ENCODE results near the gene CEMIP.

CEMIP gene

GRCh38 chr15:80787316-80787715 lies 8.1 kb downstream of the CEMIP start:
- no peak for DNase-seq (ENCODE audit: low spot score)

DNA sequence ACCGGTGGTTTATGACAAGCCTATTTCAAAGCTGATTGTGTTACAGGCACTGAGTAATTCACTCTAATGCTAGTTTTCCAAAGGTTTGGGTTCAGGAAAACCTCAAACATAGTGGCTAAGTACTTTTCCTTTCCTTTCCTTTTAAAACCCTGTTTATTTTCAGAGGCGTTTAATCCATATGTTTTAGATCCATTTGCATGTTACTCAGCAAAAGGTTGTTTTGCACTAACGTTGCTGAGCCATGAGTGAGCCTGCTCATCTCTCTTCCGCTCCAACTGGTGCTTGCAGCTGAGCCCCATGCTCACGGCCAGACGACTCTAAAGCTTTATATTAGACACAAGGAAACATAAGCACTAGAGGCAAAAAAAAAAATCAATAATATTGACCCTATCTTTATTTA lies 9.4 kb downstream of the CEMIP start:
- DNase-seq (ENCODE audit: low spot score) = no peak

- no peak for DNase-seq (ENCODE audit: low spot score)
These were observed 10.1 kb downstream of the CEMIP start for GRCh38 chr15:80789296-80789695.

GRCh38 chr15:80789796-80790195 lies 10.6 kb downstream of the CEMIP start:
- DNase-seq (ENCODE audit: low spot score) = no peak

DNA sequence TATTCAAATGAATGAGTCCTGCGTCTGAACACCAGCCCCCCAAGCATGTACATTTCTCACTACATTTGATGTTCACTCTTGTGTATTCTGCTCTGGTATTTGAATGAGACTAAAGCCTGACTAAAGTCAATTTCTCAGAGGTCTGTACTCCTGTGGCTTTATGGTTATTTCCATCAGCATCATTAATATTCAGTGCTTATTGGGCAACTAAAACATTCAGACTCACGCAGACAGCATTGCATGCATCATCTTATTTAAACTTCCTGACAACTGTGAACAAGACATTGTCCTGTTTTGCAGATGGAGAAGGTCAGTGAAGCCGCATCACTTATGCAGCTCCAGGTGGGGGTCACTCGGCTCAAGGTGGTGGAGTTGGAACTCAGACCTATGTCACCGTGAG lies 11.1 kb downstream of the CEMIP start:
- DNase-seq (ENCODE audit: low spot score) = no peak

- DNase-seq (ENCODE audit: low spot score) = no peak
These were observed 11.8 kb downstream of the CEMIP start for GRCh38 chr15:80791004-80791403.

DNA sequence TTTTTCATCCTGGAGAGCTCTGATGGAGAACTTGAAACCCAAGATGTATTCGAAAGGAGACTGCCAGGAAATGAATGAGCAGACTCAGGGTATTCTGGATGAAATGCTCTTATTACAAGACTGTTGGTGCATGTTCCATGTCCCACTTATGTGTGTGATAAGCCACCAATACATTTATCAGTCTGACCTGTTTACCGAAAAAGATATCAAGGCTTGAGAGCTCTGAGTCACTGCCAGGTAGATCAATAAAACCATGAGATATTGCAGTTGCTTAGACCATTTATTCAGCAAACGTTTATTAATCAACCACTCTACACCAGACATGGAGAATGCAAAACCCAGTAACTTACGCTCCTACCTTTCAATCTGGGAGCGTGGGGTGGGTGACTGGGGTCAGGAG lies 17.2 kb downstream of the CEMIP start:
- no peak for DNase-seq (ENCODE audit: low spot score)

DNA sequence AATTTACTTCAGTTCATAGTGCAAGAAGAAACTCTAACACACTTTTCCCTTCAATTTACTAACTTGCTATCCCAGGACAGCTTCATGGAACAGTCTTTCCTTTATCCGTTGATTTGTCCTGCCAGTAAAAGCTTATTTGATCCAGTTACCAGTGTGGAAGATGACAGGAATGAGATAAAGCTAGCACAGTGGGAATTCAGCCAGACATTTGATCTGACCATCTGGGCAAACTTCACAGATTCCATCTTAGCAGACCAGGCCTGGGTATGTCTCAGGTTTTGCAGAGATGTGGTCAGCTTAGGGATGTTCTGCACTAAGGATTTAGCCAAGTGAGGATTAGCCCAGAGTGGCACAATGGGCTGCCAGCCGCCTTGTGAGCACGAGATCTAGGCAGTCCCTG lies 19.7 kb downstream of the CEMIP start:
- DNase-seq (ENCODE audit: low spot score) = no peak

- no peak for DNase-seq (ENCODE audit: low spot score)
These were observed 20.9 kb downstream of the CEMIP start for GRCh38 chr15:80800067-80800466.

GRCh38 chr15:80801891-80802680 lies 22.9 kb downstream of the CEMIP start:
- no peak for DNase-seq (ENCODE audit: low spot score)

- no peak for DNase-seq (ENCODE audit: low spot score)
These were observed 24.7 kb downstream of the CEMIP start for GRCh38 chr15:80803580-80804525.

DNA sequence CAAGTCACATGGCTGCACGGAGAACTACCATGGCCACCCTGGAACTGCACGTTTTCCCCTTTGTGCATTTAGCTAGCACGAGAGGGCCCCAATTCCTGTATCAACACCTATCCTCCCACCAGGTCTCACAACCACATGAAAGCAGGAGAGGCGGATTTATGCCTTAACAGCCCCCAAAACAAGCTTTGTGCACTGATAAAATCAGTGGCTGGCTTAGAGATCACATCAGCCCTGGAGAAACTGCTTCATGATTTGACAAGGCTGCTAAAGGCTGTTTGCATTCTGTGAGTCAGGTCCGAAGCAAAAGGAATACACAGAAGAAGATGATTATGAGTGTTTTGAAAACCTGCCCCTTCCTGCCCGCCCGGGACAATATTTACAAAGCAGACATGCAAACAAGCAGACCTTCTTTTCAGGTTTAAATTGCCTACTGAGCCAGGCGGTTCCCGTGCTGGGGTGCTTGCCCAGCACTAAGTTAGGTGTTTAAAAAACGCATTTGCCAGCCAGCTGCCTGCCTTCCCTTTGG lies 25.9 kb downstream of the CEMIP start:
- no peak for DNase-seq (ENCODE audit: low spot score)

- no peak for DNase-seq (ENCODE audit: low spot score)
These were observed 32.7 kb downstream of the CEMIP start for GRCh38 chr15:80811781-80812315.

GRCh38 chr15:80815106-80815505 lies 35.9 kb downstream of the CEMIP start:
- DNase-seq (ENCODE audit: low spot score) = no peak

DNA sequence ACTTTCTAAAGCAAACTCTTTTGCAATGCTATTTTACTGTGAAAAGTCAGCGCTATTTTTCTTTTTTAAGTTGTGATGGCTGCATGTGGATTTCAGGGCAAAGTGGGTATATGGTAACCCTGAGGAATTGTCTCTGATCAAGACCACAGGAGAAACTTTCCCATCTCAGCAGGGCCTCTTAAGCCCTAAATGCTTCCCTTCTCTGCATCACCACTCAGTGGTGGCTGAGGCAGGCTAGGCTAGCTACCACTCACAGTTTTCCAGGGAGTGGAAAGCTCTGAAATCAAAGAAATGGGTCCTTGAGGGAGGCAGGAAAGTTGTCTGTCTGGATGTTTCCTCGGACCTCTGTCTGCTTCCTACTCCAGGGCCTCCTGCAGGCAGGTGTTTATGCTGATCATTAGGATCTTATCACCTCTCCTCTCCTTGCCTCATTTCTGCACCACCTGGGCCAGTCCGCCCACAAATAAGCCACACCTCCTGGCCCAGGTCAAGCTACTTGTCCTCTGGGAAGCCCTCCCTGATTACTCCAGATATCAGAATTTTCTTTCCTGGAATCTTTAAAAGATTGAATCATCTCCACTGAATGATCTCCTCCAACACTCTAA lies 37.0 kb downstream of the CEMIP start:
- DNase-seq (ENCODE audit: low spot score) = no peak

- DNase-seq (ENCODE audit: low spot score) = no peak
These were observed 37.8 kb downstream of the CEMIP start for GRCh38 chr15:80816936-80817335.

- no peak for DNase-seq (ENCODE audit: low spot score)
These were observed 38.7 kb downstream of the CEMIP start for GRCh38 chr15:80817901-80818300.

DNA sequence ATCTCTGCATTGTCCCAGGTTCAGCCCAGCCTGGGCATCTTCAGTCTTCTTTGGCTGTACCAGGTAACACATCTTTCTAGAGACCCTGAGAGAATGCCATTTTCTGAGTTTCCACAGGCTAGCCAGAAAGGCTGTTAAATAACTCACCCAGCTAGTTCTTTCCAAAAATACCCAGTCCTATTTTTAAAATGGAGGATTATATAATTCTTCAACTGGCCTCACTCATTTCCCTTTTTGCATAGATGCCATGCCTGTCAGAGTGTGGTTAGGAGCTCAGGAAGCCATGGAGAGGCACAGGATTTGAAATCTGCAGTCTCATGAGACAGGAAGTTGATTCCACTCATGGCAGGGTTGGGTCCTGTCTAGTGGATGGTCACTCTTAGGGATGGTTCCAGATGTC lies 39.8 kb downstream of the CEMIP start:
- DNase-seq (ENCODE audit: low spot score) = no peak

DNA sequence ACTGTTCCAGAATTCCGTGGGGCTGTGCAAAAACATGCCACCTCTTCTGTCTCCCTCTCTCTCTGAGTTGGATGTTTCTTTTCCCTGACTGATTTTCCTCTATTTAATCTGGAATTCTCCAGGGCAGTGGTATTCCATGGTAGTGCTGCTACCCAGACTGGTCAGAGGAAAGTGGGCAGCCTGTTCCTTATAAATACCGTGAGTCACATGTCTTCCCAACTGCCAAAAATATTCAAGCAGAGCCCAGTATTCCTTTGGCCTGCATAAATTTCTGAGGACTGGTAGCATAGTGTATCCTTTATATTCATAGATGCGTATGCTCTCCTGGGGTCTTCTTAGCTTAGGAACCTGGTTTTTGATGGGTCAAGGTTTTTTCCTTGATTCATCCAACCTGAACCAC lies 40.9 kb downstream of the CEMIP start:
- DNase-seq (ENCODE audit: low spot score) = no peak

- DNase-seq (ENCODE audit: low spot score) = no peak
These were observed 43.1 kb downstream of the CEMIP start for GRCh38 chr15:80822256-80822655.

- DNase-seq (ENCODE audit: low spot score) = no peak
These were observed 43.5 kb downstream of the CEMIP start for GRCh38 chr15:80822676-80823075.

DNA sequence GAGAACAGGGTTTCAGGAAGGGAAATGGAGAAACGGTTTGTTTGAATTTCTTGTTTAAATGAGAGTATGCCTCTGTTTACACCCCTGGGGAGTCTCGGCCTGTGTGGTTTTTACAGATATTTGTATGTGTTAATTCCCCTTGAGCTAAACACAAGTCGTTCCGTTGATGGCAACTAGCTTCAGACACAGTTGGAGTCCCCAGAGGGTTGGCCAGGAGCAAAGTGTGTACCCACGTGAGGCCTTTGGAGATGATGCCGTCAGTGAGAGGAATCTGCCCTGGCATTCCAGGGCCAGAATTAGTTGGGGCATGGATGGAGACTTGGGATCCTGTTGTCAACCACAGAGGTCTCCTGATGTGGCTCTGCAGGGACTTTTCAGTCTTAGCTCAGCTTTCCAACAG lies 44.0 kb downstream of the CEMIP start:
- peak; percentile 26 for DNase-seq (ENCODE audit: low spot score)

Data from NAMALWA (cell line).